ENCODE data around the gene FBXL19. TPM values are rescaled to one million over a fixed set of nuclear protein-coding genes. Genes with fewer than 3 reads are reported as not detected.
"Not testable (repeated sequence)": the region's sequence is repeated elsewhere in the genome, so short reads cannot be mapped to it uniquely, and the experiment has no call there.

The FBXL19 gene
- total RNA-seq, 2 experiments from 2014 or later = 21.7 to 22.4 TPM

GRCh38 chr16:30888856-30889499 is 34.4 kb upstream of the FBXL19 start:
- no peaks in the 10 kb centered on the region for H3K9me3 Mint-ChIP-seq
- no peak overlapping the region for H3K27ac Mint-ChIP-seq
- POLR2A ChIA-PET = no interaction called here
- no peak for DNase-seq
- H3K4me3 Mint-ChIP-seq = no peak overlapping the region
- CTCF ChIA-PET = interaction anchor here (3.2 to 4.7 kb wide), 2 partner anchors 13 to 44 kb away, joined by 17 to 21 read pairs; no protein-coding TSS in a partner anchor
- H3K27me3 Mint-ChIP-seq = no peaks in the 10 kb centered on the region
- peaks cover 19% of the 10 kb centered on the region for H3K4me1 Mint-ChIP-seq
- H3K36me3 Mint-ChIP-seq (ENCODE audit: low read depth) = peaks cover 25% of the 10 kb centered on the region

GRCh38 chr16:30889721-30890120 is 33.7 kb upstream of the FBXL19 start:
- Mint-ChIP-seq H3K9me3 (no peaks in the 10 kb centered on the region), H3K27me3 (no peaks in the 10 kb centered on the region), H3K4me3 (no peak overlapping the region), H3K36me3 (ENCODE audit: low read depth) (peaks cover 24% of the 10 kb centered on the region), H3K27ac (no peak overlapping the region), H3K4me1 (peaks cover 25% of the 10 kb centered on the region)
- ChIA-PET CTCF (interaction anchor here (0.7 to 4.7 kb wide), 3 partner anchors 12 to 421 kb away, joined by 4 to 21 read pairs (median 17); no protein-coding TSS in a partner anchor), POLR2A (no interaction called here)
- DNase-seq = no peak

GRCh38 chr16:30891043-30891823 is 32.1 kb upstream of the FBXL19 start:
- DNase-seq, H3K4me3 Mint-ChIP-seq, H3K27me3 Mint-ChIP-seq, H3K9me3 Mint-ChIP-seq, POLR2A ChIA-PET: not testable (repeated sequence)
- Mint-ChIP-seq H3K27ac (peak overlapping the region; percentile 22), H3K4me1 (peaks cover 38% of the 10 kb centered on the region), H3K36me3 (ENCODE audit: low read depth) (peaks cover 20% of the 10 kb centered on the region)
- CTCF ChIA-PET = interaction anchor here (1.2 to 4.7 kb wide), 3 partner anchors 10 to 88 kb away, joined by 3 to 29 read pairs (median 21); no protein-coding TSS in a partner anchor

- Mint-ChIP-seq H3K36me3 (ENCODE audit: low read depth) (peaks cover 20% of the 10 kb centered on the region), H3K4me1 (peaks cover 52% of the 10 kb centered on the region), H3K4me3 (peak overlapping the region; percentile 81), H3K27ac (peak overlapping the region; percentile 90), H3K9me3 (no peaks in the 10 kb centered on the region), H3K27me3 (no peaks in the 10 kb centered on the region)
- POLR2A ChIA-PET = no interaction called here
- CTCF ChIA-PET = interaction anchor here (0.6 to 4.7 kb wide), 4 partner anchors 9 to 93 kb away, joined by 3 to 29 read pairs (median 12); no protein-coding TSS in a partner anchor
- DNase-seq = no peak
These were observed 30.5 kb upstream of the FBXL19 start for GRCh38 chr16:30892670-30893416.

- DNase-seq = no peak
- ChIA-PET CTCF (interaction anchor here (0.6 to 4.7 kb wide), 3 partner anchors 8 to 93 kb away, joined by 3 to 29 read pairs (median 21); no protein-coding TSS in a partner anchor), POLR2A (no interaction called here)
- Mint-ChIP-seq H3K36me3 (ENCODE audit: low read depth) (peaks cover 20% of the 10 kb centered on the region), H3K4me3 (peak overlapping the region; percentile 81), H3K27ac (peak overlapping the region; percentile 90), H3K4me1 (peaks cover 52% of the 10 kb centered on the region), H3K27me3 (no peaks in the 10 kb centered on the region), H3K9me3 (no peaks in the 10 kb centered on the region)
These were observed 30.0 kb upstream of the FBXL19 start for GRCh38 chr16:30893417-30893743.

- Mint-ChIP-seq H3K4me3 (peak within 1 kb of the TSS; percentile 81), H3K4me1 (peaks cover 52% of the 10 kb centered on the region), H3K27me3 (no peaks in the 10 kb centered on the region), H3K9me3 (no peaks in the 10 kb centered on the region), H3K36me3 (ENCODE audit: low read depth) (peaks cover 15% of the 10 kb centered on the region), H3K27ac (peak within 1 kb of the TSS; percentile 90)
- ChIA-PET CTCF (interaction anchor here (0.6 to 4.7 kb wide), 3 partner anchors 8 to 92 kb away, joined by 3 to 29 read pairs (median 21); no protein-coding TSS in a partner anchor), POLR2A (no interaction called here)
- DNase-seq = peak; percentile 83
These were observed 29.4 kb upstream of the FBXL19 start, which contains the start of gene BCL7C for GRCh38 chr16:30893744-30894539. Gene BCL7C, minus strand, starts transcription at chr16:30894077. Its CDS starts 133 bp downstream, at chr16:30893944.

GRCh38 chr16:30894540-30895368 is 28.6 kb upstream of the FBXL19 start:
- CTCF ChIA-PET = no interaction called here
- no peak for DNase-seq
- peaks cover 14% of the 10 kb centered on the region for H3K36me3 Mint-ChIP-seq (ENCODE audit: low read depth)
- peaks cover 55% of the 10 kb centered on the region for H3K4me1 Mint-ChIP-seq
- POLR2A ChIA-PET = no interaction called here
- H3K27me3 Mint-ChIP-seq = no peaks in the 10 kb centered on the region
- peak overlapping the region; percentile 88 for H3K27ac Mint-ChIP-seq
- no peaks in the 10 kb centered on the region for H3K9me3 Mint-ChIP-seq
- peak overlapping the region; percentile 74 for H3K4me3 Mint-ChIP-seq

- DNase-seq = no peak
- Mint-ChIP-seq H3K4me1 (peaks cover 61% of the 10 kb centered on the region), H3K27ac (peak overlapping the region; percentile 70), H3K36me3 (ENCODE audit: low read depth) (peaks cover 9% of the 10 kb centered on the region), H3K4me3 (no peak overlapping the region), H3K27me3 (no peaks in the 10 kb centered on the region), H3K9me3 (no peaks in the 10 kb centered on the region)
- ChIA-PET CTCF (interaction anchor here (0.6 kb wide), 1 partner anchor 711 kb away, joined by 4 read pairs; no protein-coding TSS in a partner anchor), POLR2A (no interaction called here)
These were observed 27.6 kb upstream of the FBXL19 start for GRCh38 chr16:30895627-30896260.

GRCh38 chr16:30896261-30896888 is 27.0 kb upstream of the FBXL19 start, which contains the start of gene CTF1:
Gene CTF1, plus strand, starts transcription at chr16:30896614. Its CDS starts 30 bp downstream, at chr16:30896644.
- peaks cover 65% of the 10 kb centered on the region for H3K4me1 Mint-ChIP-seq
- ChIA-PET POLR2A (no interaction called here), CTCF (no interaction called here)
- DNase-seq = no peak
- peaks cover 6% of the 10 kb centered on the region for H3K36me3 Mint-ChIP-seq (ENCODE audit: low read depth)
- no peaks in the 10 kb centered on the region for H3K27me3 Mint-ChIP-seq
- H3K9me3 Mint-ChIP-seq = no peaks in the 10 kb centered on the region
- H3K27ac Mint-ChIP-seq = peak within 1 kb of the TSS; percentile 86
- peak within 1 kb of the TSS; percentile 51 for H3K4me3 Mint-ChIP-seq

GRCh38 chr16:30896889-30897733 is 26.3 kb upstream of the FBXL19 start:
- Mint-ChIP-seq H3K4me3 (peak overlapping the region; percentile 51), H3K27me3 (no peaks in the 10 kb centered on the region), H3K27ac (peak overlapping the region; percentile 86), H3K36me3 (ENCODE audit: low read depth) (peaks cover 4% of the 10 kb centered on the region), H3K4me1 (peaks cover 67% of the 10 kb centered on the region), H3K9me3 (no peaks in the 10 kb centered on the region)
- ChIA-PET POLR2A (no interaction called here), CTCF (interaction anchor here (1.4 to 2.1 kb wide), 2 partner anchors 24 to 52 kb away, joined by 3 to 6 read pairs; no protein-coding TSS in a partner anchor)
- peak; percentile 83 for DNase-seq

Measured in activated CD4-positive, alpha-beta T cell treated with anti-CD3 and anti-CD28 coated beads, Interleukin-2, amount 10 ng/mL, durations not matched to agents 7 days and 5 days (primary cell).